Measurements from ENCODE around the gene PARPBP.
"Not testable (repeated sequence)": the region's sequence is repeated elsewhere in the genome, so short reads cannot be mapped to it uniquely, and the experiment has no call there.

The PARPBP gene

DNA sequence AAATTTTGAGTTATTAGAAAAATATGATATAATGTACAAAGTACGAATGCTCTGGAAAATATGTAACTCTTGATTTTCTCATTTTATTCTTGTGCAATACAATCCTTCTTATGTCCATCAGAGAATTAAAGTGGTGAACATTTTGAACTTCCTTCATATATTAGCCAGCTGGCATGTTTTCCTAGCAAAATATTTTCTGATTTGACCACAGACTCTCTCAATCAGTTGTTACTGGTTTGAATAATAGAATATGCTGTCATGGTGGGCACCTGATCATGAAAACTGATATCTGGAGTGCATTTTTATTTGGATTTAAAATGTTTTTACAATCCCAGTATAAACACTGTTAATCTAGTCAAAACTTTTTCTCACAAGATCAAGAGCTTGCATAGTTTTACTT is 24.2 kb downstream of the PARPBP start:
- Histone ChIP-seq H3K27ac (no peak overlapping the region), H3K4me3 (no peak overlapping the region)

DNA sequence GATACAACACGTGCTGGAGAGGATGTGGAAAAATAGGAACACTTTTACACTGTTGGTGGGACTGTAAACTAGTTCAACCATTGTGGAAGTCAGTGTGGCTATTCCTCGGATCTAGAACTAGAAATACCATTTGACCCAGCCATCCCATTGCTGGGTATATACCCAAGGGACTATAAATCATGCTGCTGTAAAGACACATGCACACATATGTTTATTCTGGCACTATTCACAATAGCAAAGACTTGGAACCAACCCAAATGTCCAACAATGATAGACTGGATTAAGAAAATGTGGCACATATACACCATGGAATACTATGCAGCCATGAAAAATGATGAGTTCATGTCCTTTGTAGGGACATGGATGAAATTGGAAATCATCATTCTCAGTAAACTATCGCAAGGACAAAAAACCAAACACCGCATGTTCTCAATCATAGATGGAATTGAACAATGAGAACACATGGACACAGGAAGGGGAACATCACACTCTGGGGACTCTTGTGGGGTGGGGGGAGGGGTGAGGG is 27.1 kb downstream of the PARPBP start:
- H3K4me3 ChIP-seq, H3K27ac ChIP-seq: not testable (repeated sequence)

DNA sequence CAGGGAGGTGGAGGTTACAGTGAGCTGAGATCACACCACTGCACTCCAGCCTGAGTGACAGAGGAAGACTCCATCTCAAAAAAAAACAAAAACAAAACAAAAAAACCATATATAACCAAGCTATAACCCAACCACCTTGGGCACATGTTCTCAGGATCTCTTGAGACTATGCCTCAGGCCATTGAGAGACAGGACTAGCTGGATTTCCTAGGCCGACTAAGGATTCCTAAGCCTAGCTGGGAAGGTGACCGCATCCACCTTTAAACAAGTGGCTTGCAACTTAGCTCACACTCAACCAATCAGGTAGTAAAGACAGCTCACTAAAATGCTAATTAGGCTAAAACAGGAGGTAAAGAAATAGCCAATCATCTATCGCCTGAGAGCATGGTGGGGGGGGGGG is 35.2 kb downstream of the PARPBP start:
- H3K27ac ChIP-seq, H3K4me3 ChIP-seq: not testable (repeated sequence)

GRCh38 chr12:102163383-102163782 is 43.4 kb downstream of the PARPBP start:
- no peak overlapping the region for H3K4me3 ChIP-seq
- H3K27ac ChIP-seq, result no peak overlapping the region

- H3K27ac ChIP-seq, result peak overlapping the region in 9 of 21 experiments; percentile 3 to 56 (median 40)
- no peak overlapping the region for H3K4me3 ChIP-seq
Observed at GRCh38 chr12:102167821-102168604, 48.0 kb downstream of the PARPBP start.

GRCh38 chr12:102169922-102170621 is 50.1 kb downstream of the PARPBP start:
- no peak overlapping the region for H3K4me3 ChIP-seq
- H3K27ac ChIP-seq, result no peak overlapping the region

DNA sequence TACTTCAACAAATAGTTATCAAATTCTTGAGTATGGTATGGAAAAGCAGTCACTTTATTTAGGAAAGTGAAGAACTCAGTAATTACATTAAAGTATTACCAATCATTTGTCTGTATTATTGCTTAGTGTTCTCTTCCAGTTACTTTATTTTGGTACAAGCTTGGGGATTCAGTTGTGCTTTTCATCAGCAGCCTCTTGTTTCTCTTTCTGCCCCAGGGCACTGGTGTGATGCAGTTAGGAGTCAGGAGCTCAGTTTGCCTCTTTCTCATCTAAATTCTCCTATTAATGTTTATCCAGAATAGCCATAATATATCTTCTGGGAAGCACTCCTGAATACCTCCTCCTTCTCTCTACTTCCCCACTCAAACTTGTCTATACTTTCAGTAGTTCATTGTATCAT is 52.0 kb downstream of the PARPBP start:
- H3K27ac ChIP-seq, result no peak overlapping the region
- no peak overlapping the region for H3K4me3 ChIP-seq

GRCh38 chr12:102172436-102172835 is 52.5 kb downstream of the PARPBP start:
- Histone ChIP-seq H3K4me3 (no peak overlapping the region), H3K27ac (no peak overlapping the region)

DNA sequence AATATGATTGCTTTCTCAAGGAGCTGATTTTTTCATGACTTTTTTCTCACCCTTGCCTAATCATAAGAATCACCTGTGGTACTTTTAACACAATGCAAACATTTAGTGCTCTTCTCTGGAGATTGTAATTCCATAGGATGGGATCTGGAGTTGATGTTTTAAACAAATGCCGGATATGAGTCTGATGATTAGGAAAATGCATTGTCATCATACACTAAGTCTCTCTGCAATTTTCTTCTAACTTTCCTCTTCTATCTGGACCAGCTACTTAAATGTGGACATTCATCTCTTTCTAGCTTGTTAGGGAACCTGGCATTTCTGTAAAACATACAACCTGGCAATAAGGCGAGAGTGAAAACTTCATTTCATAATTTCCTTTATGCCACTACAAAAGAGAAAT is 54.1 kb downstream of the PARPBP start:
- H3K27ac ChIP-seq, result no peak overlapping the region
- H3K4me3 ChIP-seq, result no peak overlapping the region

- Histone ChIP-seq H3K27ac (no peak overlapping the region), H3K4me3 (no peak overlapping the region)
Observed at GRCh38 chr12:102174761-102175160, 54.8 kb downstream of the PARPBP start.

GRCh38 chr12:102182635-102183034 is 62.7 kb downstream of the PARPBP start:
- no peak overlapping the region for H3K27ac ChIP-seq

DNA sequence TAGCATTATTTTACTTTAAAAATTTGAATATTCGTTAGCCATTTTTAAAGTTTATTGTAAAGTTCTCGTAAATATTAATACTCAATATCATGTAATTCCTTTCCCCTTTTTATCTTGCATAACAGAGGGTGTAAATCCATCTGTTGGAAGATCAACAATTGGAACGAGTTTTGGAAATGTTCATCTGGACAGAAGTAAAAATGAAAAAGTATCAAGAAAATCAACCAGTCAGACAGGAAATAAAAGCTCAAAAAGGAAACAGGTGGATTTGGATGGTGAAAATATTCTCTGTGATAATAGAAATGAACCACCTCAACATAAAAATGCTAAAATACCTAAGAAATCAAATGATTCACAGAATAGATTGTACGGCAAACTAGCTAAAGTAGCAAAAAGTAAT is 75.8 kb downstream of the PARPBP start:
- no peak overlapping the region for H3K4me3 ChIP-seq

More at GRCh38 chr12:102182635-102183034, 62.7 kb downstream of the PARPBP start:
- no peak overlapping the region for H3K4me3 ChIP-seq

DNA sequence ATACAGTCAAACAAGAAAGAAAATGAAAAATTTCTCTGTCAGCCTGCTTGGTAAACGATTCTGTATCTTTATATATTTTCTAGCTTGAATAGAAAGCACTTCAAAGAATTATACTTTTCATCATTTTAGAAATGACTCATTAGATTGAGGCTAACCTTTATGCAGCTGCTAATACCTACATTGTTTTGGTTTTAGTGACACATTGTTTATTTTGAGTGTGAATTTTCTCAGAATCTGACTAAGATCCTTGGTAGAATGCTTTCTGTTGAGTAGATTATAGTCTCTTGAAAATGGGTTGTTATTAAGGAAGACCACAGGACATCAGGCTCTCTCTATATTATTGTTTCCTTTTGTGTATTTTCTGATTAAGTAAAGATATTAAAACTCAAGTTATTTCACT is 77.8 kb downstream of the PARPBP start, which contains the start of gene PMCH:
Gene PMCH, minus strand, starts transcription at position 45 of the 400 bp plus-strand sequence. CDS start 63 bp downstream, outside the sequence.
- H3K27ac ChIP-seq, result no peak within 1 kb of the TSS
- no peak within 1 kb of the TSS for H3K4me3 ChIP-seq

More for the DNA sequence above, 75.8 kb downstream of the PARPBP start:
- no peak overlapping the region for H3K27ac ChIP-seq

DNA sequence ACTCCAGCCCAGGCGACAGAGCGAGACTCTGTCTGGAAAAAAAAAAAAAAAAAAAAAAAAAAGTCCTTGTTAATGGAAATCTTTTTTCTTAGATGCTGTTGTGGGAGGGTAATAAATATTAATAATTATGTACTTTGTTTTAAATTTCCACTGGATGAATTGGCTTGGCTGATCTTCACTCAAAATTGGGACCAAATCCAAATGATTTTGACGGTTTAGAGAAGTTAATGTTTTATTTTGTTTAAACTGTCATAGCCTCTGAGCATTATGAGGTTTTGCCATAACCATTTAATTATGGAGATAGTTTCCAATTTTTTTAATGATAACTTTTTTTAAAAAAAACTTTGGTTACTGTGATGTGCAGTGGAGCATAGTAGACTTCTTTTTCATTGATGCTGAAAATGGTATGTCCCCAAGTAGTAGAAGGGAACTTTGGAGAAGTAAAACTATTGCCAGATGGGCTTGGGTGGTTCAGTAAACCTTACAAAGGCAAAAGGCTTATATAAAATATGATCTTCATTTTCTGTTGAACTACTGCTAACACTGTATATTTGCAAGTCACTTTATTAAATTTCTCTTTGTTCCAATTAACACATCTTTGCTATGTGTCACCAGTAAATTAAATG is 81.6 kb downstream of the PARPBP start:
- H3K27ac ChIP-seq, result no peak overlapping the region
- no peak overlapping the region for H3K4me3 ChIP-seq

- no peak overlapping the region for H3K4me3 ChIP-seq
- no peak overlapping the region for H3K27ac ChIP-seq
Observed at GRCh38 chr12:102202556-102202955, 82.6 kb downstream of the PARPBP start.

DNA sequence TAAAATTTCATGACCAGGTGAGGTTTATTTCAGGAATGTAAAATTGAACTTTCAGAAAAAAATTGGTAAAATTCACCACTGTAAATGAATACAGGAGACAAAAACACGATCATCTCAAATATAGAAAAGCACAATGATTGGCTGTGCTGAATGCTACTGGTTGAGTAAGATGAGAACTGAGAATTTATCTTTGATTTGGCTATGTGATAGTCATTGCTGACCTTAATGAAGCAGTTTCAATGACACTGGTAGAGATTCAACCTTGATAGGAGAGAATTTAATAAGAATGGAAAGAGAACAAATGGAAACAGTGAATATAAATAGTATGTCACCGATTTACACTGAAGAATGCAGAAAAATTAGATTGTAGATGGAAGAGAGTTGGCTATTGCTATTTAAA is 84.0 kb downstream of the PARPBP start:
- Histone ChIP-seq H3K4me3 (no peak overlapping the region), H3K27ac (no peak overlapping the region)

DNA sequence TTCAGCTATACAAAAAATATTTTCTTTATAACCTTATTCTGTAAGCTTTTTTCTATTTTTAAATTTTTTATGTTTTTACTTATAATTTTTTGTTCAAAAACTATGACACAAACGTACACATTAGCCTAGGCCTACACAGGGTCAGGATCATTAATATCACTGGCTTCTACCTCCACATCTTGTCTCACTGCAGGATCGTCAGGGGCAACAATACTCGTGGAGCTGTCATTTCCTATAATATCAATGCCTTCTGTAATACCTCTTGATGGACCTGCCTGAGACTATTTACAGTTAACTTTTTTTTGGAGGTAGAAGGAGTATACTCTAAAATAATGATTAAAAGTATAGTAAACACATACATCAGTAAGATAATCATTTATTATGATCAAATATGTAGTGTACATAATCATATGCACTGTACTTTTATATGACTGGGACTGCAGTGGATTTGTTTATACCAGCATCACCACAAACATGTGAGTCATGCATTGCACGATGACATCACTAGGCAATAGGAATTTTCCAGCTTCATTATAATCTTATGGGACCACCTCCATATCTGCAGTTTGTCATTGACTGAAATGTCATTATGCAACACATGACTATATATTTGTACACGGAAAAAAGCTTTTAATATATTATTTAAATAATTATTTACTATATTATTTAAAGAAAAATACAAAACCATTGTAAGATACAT is 96.2 kb downstream of the PARPBP start:
- no peak overlapping the region for H3K27ac ChIP-seq
- H3K4me3 ChIP-seq, result no peak overlapping the region

DNA sequence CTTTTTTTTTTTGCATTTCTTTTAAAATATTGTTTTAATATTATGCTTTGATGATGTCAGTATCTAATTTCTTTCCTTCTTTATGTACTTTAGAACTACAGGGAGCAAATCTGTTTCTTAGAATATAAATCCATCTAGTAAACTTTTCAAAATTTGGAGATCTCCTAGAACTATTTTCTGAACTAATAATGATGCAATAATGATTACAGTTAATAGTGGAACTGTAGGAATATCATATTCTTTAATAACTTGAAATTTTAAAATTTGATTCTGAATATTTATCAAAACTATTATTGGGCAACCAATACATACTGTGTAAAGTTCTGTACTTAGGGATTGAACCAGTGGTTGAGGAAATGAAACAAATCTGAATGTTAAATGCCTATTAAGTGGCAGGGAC is 100.8 kb downstream of the PARPBP start:
- Histone ChIP-seq H3K27ac (no peak overlapping the region), H3K4me3 (no peak overlapping the region)

DNA sequence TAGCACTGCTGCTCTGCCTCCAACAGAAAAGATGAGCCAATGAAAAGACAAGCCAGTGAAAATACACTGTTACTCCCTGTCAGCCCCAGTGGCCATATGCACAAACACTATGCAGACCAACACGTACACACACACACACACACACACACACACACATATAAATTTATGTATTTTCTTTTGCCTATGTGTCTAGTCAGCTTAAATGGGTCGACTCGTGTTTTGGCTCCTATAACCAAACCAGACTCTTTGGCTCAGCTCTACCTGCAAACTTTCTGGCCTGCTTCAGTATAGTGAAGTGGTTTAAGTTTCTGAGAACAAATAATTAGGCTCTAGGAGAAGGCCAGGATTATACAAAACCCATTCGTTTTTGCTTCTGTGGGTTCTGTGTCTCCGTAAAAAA is 108.0 kb downstream of the PARPBP start:
- Histone ChIP-seq H3K4me3 (no peak overlapping the region), H3K27ac (no peak overlapping the region)

DNA sequence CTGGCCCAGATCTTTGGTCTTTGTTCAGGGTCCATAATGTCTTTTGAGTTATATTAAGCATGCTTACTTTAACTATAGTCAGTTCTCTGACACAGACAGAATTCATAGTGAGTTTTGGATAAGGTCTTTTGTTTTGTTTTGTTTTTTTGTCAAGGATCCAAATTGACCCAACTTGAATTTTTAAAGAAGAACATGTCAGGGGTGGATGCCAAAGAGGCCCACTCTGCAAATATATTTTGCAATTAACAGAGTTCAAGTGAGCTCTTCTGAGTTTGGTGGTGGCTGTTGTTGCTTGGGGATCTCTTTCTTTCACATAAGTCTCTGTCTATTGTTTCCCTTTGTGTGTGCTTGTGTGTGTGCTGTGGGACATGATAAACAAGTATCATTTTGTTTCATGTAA is 112.1 kb downstream of the PARPBP start:
- no peak overlapping the region for H3K27ac ChIP-seq
- H3K4me3 ChIP-seq, result no peak overlapping the region

All from skin epidermis (tissue), 12 donors.